GM23248 (cell line): ENCODE measurements around the gene BCL2L14.

Source experiments
- EZH2 ChIP-seq: fragments of 200-600 bp; sonication (generic); IDR thresholded peaks from 2 replicates; pipeline ENCODE4 v1.6.1; 2018; ENCODE audit warnings: antibody characterized with exemption, mild to moderate bottlenecking; ENCODE audit not compliant: insufficient read depth, poor library complexity, severe bottlenecking
- EZH2phosphoT487 ChIP-seq: fragments of 200-600 bp; sonication (generic); IDR thresholded peaks from 2 replicates; pipeline ENCODE4 v1.6.1; 2018; ENCODE audit warnings: antibody characterized with exemption, moderate library complexity, mild to moderate bottlenecking, low read depth; ENCODE audit not compliant: insufficient read depth

DNA sequence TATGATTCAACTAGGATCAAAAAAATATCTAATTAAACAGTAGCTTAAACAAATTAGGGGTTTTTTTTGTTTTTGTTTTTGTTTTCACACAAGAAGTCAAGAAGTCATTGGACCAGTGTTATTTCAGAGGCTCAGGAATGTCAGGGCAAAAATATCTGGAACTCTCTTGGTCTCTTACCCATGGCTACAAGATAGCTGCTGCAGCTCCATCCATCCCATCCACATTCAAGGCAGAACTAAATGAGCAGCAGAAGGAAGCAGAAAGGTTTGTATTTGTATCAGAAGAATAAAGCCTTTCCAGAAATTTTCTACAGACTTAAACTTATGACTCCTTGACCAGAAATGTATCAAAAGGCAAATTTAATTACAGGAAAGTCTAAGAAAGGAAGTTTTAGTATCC is 33.8 kb upstream of the BCL2L14 start:
- TF ChIP-seq EZH2 (no peak), EZH2phosphoT487 (no peak)
